Colonic mucosa (tissue), 4 donors: ENCODE results near the gene NPY. TPM values are rescaled to one million over a fixed set of nuclear protein-coding genes. Genes with fewer than 3 reads are reported as not detected.

Experiments used
- DNase-seq: peaks from one replicate; pipeline ENCODE4 v3.0.0-alpha.2; 2020
- H3K27ac ChIP-seq: fragments of 200-600 bp; one replicate; pipeline ENCODE4 v1.8.0; 2021
- H3K27me3 ChIP-seq: fragments of 200-600 bp; one replicate; pipeline ENCODE4 v1.8.0; 2021
- H3K36me3 ChIP-seq: fragments of 200-600 bp; one replicate; pipeline ENCODE4 v1.8.0; 2021
- H3K4me1 ChIP-seq: fragments of 200-600 bp; one replicate; pipeline ENCODE4 v1.8.0; 2021; ENCODE audit warnings: mild to moderate bottlenecking
- H3K4me3 ChIP-seq: fragments of 200-600 bp; one replicate; pipeline ENCODE4 v1.8.0; 2021
- H3K9ac ChIP-seq, 2 donors: one replicate each; pipeline ENCODE4 v1.7.0; 2013; ENCODE audit warnings: control low read depth in 2 of 2, low read depth in 2 of 2, low read length in 2 of 2
- H3K9me3 ChIP-seq: fragments of 200-600 bp; one replicate; pipeline ENCODE4 v1.8.0; 2021
- intact Hi-C: fragments of 100-400 bp; cut with DNase I; formaldehyde crosslinking; loops from one replicate; pipeline ENCODE4 v1.14.1; 2022
- total RNA-seq, 2 donors: library from RNA; stranded (reverse); fragmentation: NEBNext Ultra II Directional in 1 of 2; extraction: Animal tissue kit (Norgen Biotek cat#: 25700) in 1 of 2; gene quantifications; one replicate each; pipeline ENCODE4 v1.2.1, GENCODE V29; 2021
- TF ChIP-seq, protein P1 (sequence below): fragments of 200-600 bp; IDR thresholded peaks from one replicate; pipeline ENCODE4 v1.8.0; 2022; ENCODE audit warnings: antibody characterized with exemption, mild to moderate bottlenecking
- donor health status: healthy.
- donor health status: DM: no; HTN: no; CAD: no.
- donor health status: DM: no; HTN: no; CAD: no.

Gene NPY
- total RNA-seq = not detected

DNA sequence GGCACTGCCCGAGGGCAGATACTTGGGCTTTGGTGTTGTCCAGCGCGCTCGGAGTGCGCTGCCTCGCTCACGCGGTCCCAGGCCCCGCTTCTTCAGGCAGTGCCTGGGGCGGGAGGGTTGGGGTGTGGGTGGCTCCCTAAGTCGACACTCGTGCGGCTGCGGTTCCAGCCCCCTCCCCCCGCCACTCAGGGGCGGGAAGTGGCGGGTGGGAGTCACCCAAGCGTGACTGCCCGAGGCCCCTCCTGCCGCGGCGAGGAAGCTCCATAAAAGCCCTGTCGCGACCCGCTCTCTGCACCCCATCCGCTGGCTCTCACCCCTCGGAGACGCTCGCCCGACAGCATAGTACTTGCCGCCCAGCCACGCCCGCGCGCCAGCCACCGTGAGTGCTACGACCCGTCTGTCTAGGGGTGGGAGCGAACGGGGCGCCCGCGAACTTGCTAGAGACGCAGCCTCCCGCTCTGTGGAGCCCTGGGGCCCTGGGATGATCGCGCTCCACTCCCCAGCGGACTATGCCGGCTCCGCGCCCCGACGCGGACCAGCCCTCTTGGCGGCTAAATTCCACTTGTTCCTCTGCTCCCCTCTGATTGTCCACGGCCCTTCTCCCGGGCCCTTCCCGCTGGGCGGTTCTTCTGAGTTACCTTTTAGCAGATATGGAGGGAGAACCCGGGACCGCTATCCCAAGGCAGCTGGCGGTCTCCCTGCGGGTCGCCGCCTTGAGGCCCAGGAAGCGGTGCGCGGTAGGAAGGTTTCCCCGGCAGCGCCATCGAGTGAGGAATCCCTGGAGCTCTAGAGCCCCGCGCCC is at the start of gene NPY:
TSS of gene NPY (plus strand) at position 294 of the 802 bp plus-strand sequence. CDS start 1,051 bp downstream, outside the sequence.
- Histone ChIP-seq H3K36me3 (no peaks in the 10 kb centered on the region), H3K4me1 (no peaks in the 10 kb centered on the region), H3K27ac (no peak within 1 kb of the TSS), H3K27me3 (peaks cover 26% of the 10 kb centered on the region), H3K9me3 (no peaks in the 10 kb centered on the region), H3K9ac (no peak within 1 kb of the TSS), H3K4me3 (no peak within 1 kb of the TSS)
- TF ChIP-seq, protein P1, sequence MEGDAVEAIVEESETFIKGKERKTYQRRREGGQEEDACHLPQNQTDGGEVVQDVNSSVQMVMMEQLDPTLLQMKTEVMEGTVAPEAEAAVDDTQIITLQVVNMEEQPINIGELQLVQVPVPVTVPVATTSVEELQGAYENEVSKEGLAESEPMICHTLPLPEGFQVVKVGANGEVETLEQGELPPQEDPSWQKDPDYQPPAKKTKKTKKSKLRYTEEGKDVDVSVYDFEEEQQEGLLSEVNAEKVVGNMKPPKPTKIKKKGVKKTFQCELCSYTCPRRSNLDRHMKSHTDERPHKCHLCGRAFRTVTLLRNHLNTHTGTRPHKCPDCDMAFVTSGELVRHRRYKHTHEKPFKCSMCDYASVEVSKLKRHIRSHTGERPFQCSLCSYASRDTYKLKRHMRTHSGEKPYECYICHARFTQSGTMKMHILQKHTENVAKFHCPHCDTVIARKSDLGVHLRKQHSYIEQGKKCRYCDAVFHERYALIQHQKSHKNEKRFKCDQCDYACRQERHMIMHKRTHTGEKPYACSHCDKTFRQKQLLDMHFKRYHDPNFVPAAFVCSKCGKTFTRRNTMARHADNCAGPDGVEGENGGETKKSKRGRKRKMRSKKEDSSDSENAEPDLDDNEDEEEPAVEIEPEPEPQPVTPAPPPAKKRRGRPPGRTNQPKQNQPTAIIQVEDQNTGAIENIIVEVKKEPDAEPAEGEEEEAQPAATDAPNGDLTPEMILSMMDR = no peak
- intact Hi-C loops = no loop called here
- DNase-seq = no peak

GRCh38 chr7:24239260-24239659 is 44.7 kb upstream of the NPY start:
- Histone ChIP-seq H3K27ac (no peak overlapping the region), H3K4me3 (no peak overlapping the region), H3K4me1 (no peaks in the 10 kb centered on the region), H3K36me3 (no peaks in the 10 kb centered on the region), H3K9me3 (no peaks in the 10 kb centered on the region), H3K9ac (no peak overlapping the region), H3K27me3 (no peaks in the 10 kb centered on the region)
- TF ChIP-seq, protein P1 = no peak
- DNase-seq = no peak
- intact Hi-C loops = no loop called here

- Histone ChIP-seq H3K9me3 (no peaks in the 10 kb centered on the region), H3K27ac (no peak overlapping the region), H3K9ac (no peak overlapping the region), H3K4me3 (no peak overlapping the region), H3K4me1 (no peaks in the 10 kb centered on the region), H3K27me3 (no peaks in the 10 kb centered on the region), H3K36me3 (no peaks in the 10 kb centered on the region)
- intact Hi-C loops = no loop called here
- TF ChIP-seq, protein P1 = no peak
- DNase-seq = no peak
Observed at GRCh38 chr7:24241206-24241605, 42.8 kb upstream of the NPY start.

DNA sequence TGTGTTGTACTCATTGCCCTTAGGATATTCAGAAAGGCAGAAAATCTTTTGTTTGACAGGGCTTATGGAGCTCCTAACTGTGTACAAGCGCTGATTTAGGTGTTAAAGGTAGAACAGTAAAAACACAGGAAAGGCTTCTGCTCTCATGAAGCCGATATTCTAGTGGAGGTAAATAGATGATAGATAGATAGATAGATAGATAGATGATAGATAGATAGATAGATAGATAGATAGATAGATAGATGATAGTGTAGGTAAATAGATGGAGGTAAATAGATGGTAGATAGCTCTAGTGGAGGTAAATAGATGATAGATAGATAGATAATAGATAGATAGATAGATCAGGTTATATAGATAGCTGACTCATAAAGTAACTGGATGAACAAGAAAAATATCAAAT is 39.4 kb upstream of the NPY start:
- intact Hi-C loops = no loop called here
- H3K27ac ChIP-seq = no peak overlapping the region
- no peak for DNase-seq

DNA sequence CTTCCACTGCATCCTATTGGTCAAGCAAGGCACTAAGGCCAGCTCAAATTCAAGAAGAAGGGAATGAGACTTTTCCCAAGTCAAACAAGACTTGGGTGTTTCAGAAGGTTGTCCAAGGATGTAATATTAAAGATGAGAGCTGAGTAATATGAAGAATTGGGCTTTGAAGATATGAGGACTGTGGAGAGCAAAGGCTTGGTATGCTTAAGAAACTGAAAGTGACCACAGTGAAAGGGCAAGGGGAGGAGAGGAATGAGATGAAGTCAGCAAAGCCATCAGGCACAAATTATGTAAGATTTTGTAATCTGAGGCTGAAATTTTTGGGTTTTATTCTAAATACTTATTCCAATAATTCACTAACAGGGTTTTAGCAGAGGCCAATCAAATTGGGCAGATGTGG is 38.6 kb upstream of the NPY start:
- Histone ChIP-seq H3K27me3 (no peaks in the 10 kb centered on the region), H3K36me3 (no peaks in the 10 kb centered on the region), H3K9ac (no peak overlapping the region), H3K27ac (no peak overlapping the region), H3K9me3 (no peaks in the 10 kb centered on the region), H3K4me3 (no peak overlapping the region), H3K4me1 (no peaks in the 10 kb centered on the region)
- TF ChIP-seq, protein P1 = no peak
- no peak for DNase-seq
- intact Hi-C loops = no loop called here

More for the DNA sequence above, 39.4 kb upstream of the NPY start:
- no peak overlapping the region for H3K9ac ChIP-seq
- H3K9me3 ChIP-seq = no peaks in the 10 kb centered on the region
- no peaks in the 10 kb centered on the region for H3K36me3 ChIP-seq
- H3K4me3 ChIP-seq = no peak overlapping the region
- TF ChIP-seq, protein P1 = no peak
- no peaks in the 10 kb centered on the region for H3K4me1 ChIP-seq
- no peaks in the 10 kb centered on the region for H3K27me3 ChIP-seq
